Measurements from ENCODE around the gene FGFR3. TPM values are rescaled to one million over a fixed set of nuclear protein-coding genes. Genes with fewer than 3 reads are reported as not detected.

FGFR3 gene
- total RNA-seq, 1 donor from 2014 or later: 5.4 TPM

DNA sequence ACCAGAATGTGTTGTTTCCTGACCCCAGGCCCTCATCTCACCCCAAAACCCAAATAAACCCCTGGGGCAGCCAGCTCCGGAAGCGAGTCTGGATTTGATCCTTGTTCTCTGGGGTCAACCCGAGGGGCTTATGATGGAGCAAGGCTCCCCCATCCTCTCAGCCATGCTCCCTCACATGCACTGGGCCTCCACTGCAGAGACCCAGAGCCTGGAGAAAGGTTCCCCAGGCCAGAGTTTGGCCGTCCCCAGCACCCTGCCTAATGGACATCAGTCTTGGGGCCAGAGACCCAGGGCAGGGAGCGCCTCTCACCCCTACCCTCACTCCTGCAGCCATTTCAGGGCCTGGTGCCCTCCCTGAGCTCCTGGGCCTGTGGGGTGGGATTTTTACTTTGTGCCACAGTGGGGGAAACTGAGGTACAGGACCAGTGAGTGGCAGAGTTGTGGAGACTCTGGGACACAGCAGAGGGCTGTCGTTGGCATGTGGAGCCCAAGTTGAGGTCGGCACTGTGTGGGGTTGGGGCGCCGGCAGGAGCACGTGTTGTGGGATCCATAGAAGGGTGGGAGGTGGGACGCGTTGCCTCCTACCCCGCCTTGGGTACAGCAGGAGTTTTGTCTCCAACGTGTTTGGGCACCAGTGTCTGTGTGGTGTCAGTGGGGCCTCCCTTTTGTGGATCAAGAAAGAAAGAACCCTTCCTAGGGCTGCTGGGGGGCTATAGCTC, 3.6 kb downstream of the FGFR3 start:
- DNase-seq (ENCODE audit: low spot score): no peak
- intact Hi-C loops (cut with DNase I): no loop called here
- ATAC-seq: no peak

DNA sequence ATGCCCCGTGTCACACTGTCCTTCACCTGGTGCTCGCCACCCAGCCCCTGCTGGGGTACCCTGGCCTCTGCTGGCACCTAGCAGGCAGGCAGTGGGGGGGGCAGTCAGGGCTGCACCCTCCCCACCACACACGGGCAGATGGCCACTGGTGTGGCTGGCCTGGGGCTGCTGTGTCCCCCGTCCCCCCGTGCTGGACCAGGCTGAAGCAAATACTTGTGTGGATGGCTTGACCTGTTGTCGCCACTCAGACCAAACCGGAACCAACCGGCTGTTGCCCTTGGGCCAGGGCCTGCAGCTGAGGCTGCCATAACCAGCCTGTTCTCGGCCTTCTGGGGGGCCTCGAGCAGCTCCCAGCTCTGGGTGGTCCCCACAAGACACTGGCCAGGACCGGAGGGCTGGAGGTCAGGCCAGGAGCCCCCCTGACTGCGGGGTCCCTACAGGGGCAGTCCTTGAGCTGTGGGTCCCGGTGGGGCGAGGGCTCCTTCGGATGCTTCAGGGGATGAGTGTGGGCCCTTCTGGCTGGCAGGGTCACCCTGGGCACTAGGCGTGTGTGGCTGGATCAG, 4.3 kb downstream of the FGFR3 start:
- ATAC-seq (no peak), DNase-seq (ENCODE audit: low spot score) (no peak)
- intact Hi-C loops (cut with DNase I): no loop called here

DNA sequence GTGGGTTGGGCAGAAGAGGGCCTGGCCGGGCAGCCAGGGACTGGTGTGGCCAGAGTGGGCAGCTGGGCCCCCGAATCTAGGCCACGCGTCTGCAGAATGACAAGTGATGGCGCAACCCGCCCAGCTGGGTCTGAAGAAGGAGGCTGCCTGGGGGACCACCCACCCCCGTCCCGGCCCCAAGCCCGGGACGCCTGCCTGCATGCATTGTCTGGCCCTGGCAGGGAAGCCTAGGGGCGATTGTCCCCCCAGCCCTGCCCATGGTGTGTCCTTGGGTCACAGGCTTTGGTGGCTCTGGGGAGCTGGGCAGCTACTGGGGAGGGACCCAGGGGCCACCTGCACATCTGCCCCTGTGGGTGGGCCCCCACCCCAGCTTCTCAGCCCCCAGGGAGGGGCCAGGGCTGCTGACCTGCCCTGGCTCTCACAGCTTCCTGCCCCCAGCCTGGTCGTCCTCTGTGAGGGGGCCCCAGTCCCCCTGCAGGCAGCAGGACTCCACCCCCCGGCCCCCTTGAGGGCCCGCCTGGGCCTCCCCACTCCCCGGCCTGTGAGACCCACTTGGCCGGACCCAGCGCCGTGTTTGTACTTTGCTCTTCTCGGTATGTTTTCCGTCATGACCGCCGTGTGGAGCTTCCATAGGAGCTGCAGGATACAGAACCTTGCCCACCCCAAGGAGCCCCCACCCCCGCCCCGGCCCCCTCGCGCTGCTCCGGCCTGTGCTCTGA, 4.9 kb downstream of the FGFR3 start:
- ATAC-seq (peak; percentile 4), DNase-seq (ENCODE audit: low spot score) (no peak)
- intact Hi-C loops (cut with DNase I): no loop called here

DNA sequence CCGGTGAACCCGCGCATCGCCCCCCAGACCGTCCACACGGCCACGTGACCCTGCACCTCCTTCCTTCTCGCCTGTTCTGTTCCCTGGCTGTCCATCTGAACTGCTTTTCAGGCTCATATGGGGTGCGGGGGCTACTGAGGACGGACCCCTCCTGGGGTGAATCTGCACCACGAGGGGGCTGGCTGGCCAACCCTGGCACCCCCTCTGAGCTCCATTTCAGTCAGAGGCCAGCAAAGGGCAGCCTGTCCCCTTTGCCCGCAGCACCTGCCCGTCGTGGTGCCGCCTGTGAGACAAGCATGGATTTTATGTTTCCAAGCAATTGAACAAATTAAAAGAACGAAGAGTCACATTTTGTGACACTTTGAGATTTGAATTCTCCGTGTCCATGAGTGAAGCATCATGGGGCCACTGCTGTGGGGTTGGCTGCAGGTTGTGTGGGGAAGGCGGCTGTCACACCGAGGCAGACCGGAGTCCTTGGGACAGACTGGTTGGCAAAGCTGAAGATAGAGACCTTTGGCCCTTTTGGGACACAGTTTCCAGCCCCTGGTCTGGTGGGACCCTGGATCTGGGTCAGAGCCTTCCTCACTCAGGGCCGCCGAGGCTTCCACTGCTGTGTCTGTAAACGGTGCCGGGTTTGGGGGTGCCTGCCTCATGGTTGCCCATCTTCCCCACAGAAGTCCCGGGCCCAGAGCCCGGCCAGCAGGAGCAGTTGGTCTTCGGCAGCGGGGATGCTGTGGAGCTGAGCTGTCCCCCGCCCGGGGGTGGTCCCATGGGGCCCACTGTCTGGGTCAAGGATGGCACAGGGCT, 5.7 kb downstream of the FGFR3 start:
- intact Hi-C loops (cut with DNase I): no loop called here

DNA sequence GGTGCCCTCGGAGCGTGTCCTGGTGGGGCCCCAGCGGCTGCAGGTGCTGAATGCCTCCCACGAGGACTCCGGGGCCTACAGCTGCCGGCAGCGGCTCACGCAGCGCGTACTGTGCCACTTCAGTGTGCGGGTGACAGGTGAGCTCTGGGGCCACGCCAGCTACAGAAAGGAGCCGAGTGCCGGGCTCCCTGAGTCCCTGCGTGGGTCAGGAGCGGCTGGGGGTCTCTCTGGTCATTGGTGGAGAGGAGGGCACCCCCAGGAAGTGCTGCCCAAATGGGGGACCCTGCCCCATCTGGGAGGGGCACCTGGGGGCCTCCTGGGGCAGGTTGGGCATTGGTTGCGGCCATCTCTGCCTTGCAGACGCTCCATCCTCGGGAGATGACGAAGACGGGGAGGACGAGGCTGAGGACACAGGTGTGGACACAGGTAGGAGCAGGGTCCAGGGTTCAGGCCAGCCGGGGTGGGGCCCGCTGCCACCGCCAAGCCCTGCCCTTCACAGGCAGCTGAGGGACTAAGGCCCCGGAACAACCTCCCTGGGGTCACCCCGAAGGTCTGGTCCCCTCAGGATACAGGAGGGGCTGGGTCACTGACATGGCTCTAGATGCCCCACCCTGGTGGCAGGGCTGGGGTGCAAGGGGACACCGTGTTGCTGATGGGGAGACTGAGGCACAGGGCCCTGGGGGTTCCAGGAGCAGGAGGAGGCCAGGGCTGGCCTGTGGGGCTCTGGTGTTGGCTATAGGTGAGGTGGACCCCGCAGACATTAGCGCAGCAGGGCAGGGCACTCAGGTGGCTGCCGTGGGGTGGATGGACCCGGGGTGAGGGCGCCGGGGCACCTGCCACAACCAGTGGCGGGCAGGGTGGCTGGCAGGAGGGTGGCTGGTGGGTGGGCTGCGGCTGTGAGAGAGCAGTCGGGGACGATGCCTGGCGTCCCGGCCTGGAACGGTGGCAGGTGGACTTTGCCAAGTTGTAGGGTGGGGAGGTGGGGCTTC, 6.6 kb downstream of the FGFR3 start:
- intact Hi-C loops (cut with DNase I): no loop called here
- ATAC-seq (no peak), DNase-seq (ENCODE audit: low spot score) (no peak)

More for the DNA sequence above, 5.7 kb downstream of the FGFR3 start:
- ATAC-seq: no peak
- no peak for DNase-seq (ENCODE audit: low spot score)

DNA sequence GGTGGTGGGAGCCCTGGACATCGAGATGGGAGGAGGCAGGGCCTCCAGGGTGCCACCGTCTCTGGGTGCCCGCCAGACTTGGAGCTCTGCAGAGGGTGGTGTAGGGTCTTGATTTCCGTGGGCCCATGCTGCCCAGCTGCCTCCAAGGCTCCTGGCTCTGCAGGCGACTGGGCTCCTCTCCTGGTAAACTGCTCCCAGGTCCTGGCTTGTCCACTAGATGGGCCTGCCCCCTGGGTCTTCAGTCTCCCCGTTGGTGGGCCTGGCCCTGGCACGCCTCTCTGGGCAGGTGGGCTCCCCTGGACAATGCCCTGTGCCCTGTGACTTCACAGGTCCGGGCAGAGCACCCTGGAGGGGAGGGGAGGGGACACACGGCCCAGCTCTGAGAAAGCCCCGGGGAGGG, 7.7 kb downstream of the FGFR3 start:
- intact Hi-C loops (cut with DNase I): no loop called here
- DNase-seq (ENCODE audit: low spot score): no peak
- ATAC-seq: no peak

DNA sequence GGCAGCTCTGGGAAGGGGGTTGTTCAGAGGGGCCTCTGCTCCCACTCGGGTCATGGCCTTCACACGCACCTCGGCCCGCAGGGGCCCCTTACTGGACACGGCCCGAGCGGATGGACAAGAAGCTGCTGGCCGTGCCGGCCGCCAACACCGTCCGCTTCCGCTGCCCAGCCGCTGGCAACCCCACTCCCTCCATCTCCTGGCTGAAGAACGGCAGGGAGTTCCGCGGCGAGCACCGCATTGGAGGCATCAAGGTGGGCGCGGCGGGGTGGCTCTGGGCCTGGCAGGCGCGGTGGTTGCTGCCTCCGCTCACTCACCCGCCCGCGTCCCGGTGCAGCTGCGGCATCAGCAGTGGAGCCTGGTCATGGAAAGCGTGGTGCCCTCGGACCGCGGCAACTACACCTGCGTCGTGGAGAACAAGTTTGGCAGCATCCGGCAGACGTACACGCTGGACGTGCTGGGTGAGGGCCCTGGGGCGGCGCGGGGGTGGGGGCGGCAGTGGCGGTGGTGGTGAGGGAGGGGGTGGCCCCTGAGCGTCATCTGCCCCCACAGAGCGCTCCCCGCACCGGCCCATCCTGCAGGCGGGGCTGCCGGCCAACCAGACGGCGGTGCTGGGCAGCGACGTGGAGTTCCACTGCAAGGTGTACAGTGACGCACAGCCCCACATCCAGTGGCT, 8.3 kb downstream of the FGFR3 start:
- intact Hi-C loops (cut with DNase I): no loop called here
- DNase-seq (ENCODE audit: low spot score) (no peak), ATAC-seq (no peak)

DNA sequence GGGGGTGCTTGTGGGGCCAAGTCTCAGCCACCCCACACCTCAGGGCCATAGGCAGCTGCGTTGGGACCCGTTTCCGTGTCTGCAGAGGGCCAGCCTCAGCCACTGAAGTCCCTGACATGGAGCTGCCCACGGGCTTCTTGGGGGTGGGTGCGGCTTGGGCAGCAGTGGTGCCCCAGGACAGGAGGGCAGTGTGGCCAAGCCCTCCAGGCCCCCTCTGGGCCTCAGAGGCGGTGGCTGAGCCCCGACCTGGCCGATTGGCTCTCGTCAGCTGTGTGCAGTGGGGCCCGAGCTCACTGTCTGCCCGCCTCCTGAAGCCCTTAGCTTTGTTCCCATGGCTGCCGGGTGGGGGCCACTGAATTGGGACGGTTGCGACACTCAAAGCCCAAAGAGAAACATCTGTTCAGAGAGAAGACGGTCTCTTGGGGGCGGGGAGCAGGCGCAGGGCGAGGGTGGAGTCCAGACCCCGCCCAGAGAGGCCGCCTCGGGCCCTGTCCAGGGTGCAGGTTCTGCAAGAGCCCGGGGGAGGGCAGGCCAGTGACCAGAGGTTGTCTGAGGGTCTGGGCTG, 9.1 kb downstream of the FGFR3 start:
- no peak for DNase-seq (ENCODE audit: low spot score)
- no peak for ATAC-seq
- intact Hi-C loops (cut with DNase I): no loop called here

DNA sequence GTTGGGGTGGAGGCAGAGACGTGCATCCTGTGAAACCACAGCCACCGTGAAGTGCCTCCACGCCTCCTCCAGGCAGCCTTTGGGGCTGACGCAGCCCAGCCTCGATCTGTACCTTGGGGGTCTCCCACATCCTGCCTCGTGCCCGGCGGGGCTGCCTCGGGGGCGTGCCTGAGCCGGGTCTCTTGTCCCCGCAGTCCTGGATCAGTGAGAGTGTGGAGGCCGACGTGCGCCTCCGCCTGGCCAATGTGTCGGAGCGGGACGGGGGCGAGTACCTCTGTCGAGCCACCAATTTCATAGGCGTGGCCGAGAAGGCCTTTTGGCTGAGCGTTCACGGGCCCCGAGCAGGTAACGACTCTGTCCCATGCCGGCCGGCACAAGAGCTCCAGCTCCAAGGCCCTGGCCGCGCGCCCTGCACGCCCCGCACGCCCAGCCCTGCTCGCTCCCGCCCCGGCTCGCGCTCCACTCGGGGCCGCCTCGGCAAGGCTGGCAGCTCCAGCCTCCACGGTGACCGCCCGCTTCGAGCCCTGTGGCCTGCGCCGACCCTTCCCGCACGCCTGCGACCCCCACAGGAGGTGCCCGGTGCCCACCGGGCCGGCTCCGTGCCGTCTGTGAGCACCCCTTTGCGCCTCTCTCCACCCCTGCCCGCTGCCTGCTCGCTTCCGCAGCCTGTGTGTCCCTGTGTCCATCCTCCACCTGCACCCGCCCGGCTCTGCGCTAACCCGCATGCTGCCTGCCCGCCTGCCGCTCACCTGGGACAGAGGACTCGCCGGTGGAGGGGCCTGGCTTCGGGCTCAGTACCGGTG, 9.8 kb downstream of the FGFR3 start:
- ATAC-seq: no peak
- intact Hi-C loops (cut with DNase I): no loop called here
- DNase-seq (ENCODE audit: low spot score): no peak

DNA sequence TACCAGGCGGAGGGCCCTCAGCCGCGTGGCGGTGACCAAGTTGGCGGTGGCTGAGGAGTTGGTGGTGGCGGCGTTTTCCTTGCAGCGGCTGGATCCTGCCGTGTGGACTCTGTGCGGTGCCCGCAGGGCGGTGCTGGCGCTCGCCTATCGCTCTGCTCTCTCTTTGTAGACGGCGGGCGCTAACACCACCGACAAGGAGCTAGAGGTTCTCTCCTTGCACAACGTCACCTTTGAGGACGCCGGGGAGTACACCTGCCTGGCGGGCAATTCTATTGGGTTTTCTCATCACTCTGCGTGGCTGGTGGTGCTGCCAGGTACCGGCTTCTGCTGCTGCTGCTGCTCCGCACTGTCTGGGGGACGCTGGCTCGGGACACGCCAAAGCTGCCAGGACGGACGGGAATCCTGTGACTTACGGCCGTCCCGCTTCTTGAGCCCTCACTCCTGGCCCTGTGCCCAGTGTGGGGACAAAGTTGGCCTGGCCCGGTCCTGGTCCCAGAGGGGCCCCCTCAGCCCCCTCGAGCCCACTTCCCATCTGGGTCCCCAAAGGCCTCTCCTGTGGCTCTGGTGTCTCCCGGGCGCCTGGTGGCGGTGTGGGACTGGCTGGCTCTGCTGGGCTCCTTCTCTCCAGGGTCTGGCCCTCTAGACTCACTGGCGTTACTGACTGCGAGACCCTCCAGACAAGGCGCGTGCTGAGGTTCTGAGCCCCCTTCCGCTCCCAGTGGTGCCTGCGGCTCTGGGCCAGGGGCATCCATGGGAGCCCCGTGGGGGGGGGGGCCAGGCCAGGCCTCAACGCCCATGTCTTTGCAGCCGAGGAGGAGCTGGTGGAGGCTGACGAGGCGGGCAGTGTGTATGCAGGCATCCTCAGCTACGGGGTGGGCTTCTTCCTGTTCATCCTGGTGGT, 10.7 kb downstream of the FGFR3 start:
- ATAC-seq: no peak

DNA sequence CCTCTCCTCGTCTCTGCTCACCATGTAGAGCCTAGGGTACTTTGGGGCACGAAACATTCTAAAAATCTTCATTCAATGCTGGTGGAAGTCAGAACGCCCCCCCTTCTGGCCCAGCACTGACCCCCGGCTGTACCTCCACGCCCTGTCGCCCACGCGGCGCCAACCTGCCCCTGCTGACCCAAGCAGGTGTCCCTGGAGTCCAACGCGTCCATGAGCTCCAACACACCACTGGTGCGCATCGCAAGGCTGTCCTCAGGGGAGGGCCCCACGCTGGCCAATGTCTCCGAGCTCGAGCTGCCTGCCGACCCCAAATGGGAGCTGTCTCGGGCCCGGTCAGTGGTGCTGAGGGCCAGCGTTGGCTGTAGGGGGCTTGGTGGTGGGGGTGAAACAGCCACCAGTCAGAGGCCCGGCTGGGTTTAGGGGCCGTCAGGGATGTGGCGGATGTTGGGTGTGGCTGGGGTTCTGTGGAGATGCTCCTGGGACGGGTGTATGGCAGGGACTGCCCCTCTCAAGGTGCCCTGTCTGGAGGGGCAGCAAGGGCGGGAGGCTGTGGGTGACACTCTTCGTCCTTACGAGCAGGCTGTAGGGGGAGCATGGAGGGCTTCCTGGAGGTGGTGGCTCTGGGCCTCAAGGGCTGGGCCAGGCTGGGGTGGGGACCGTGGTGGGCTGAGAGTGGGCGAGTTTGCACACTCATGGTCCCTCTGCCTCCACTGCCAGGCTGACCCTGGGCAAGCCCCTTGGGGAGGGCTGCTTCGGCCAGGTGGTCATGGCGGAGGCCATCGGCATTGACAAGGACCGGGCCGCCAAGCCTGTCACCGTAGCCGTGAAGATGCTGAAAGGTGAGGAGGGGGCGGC, 11.8 kb downstream of the FGFR3 start:
- ATAC-seq (no peak), DNase-seq (ENCODE audit: low spot score) (no peak)
- intact Hi-C loops (cut with DNase I): loop anchor here (5.0 kb wide), 1 partner anchor 53 kb away; no protein-coding TSS in a partner anchor

More for the DNA sequence above, 10.7 kb downstream of the FGFR3 start:
- intact Hi-C loops (cut with DNase I): no loop called here
- DNase-seq (ENCODE audit: low spot score): no peak

DNA sequence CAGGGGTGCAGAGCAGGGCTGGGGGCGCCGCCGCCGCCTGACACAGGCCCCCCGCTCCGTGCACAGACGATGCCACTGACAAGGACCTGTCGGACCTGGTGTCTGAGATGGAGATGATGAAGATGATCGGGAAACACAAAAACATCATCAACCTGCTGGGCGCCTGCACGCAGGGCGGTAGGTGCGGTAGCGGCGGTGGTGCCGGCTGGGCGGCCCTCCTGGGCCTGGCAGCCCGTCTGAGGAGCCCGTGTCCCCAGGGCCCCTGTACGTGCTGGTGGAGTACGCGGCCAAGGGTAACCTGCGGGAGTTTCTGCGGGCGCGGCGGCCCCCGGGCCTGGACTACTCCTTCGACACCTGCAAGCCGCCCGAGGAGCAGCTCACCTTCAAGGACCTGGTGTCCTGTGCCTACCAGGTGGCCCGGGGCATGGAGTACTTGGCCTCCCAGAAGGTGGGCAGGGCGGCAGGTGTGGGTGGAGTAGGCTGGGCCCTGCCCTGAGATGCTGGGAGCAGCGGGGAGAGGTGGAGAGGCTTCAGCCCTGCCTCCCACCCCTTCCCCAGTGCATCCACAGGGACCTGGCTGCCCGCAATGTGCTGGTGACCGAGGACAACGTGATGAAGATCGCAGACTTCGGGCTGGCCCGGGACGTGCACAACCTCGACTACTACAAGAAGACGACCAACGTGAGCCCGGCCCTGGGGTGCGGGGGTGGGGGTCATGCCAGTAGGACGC, 12.6 kb downstream of the FGFR3 start:
- ATAC-seq (no peak), DNase-seq (ENCODE audit: low spot score) (no peak)
- intact Hi-C loops (cut with DNase I): loop anchor here (5.0 kb wide), 1 partner anchor 53 kb away; no protein-coding TSS in a partner anchor

DNA sequence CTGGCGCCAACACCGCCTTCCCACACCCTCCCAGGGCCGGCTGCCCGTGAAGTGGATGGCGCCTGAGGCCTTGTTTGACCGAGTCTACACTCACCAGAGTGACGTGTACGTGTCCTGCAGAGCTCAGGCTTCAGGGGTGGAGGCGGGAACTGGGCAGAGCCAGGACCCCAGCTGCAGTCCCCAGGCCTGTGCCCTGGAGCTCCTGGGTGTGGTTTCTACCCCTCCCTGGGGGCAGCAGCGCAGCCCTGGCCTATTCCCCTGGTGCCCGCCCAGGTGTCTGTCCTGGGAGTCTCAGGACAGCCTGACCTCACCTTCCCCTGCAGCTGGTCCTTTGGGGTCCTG, 13.1 kb downstream of the FGFR3 start:
- DNase-seq (ENCODE audit: low spot score) (no peak), ATAC-seq (no peak)
- intact Hi-C loops (cut with DNase I): loop anchor here (5.0 kb wide), 1 partner anchor 54 kb away; no protein-coding TSS in a partner anchor

Measured in sciatic nerve (tissue), 2 donors.